ENCODE results near the gene SULT2B1.
A peak's percentile ranks its signal among the peaks of the same experiment; 100 is the strongest.
"Not testable (repeated sequence)": the region's sequence is repeated elsewhere in the genome, so short reads cannot be mapped to it uniquely, and the experiment has no call there.

SULT2B1 gene

GRCh38 chr19:48551437-48552302, at the start of gene SULT2B1:
Gene SULT2B1, plus strand, starts transcription at chr19:48552172. Its CDS starts 81 bp downstream, at chr19:48552253.
- DNase-seq: no peak

- DNase-seq: no peak
Measured at GRCh38 chr19:48502350-48503018, 49.5 kb upstream of the SULT2B1 start.

- no peak for DNase-seq
Measured at GRCh38 chr19:48506138-48506733, 45.7 kb upstream of the SULT2B1 start.

GRCh38 chr19:48507911-48508439, 44.0 kb upstream of the SULT2B1 start:
- no peak for DNase-seq

- no peak for DNase-seq
Measured at GRCh38 chr19:48508729-48509411, 43.1 kb upstream of the SULT2B1 start.

- no peak for DNase-seq
Measured at GRCh38 chr19:48509467-48510194, 42.3 kb upstream of the SULT2B1 start.

GRCh38 chr19:48510421-48511268, 41.3 kb upstream of the SULT2B1 start:
- DNase-seq: peak; percentile 73

GRCh38 chr19:48511321-48511731, 40.6 kb upstream of the SULT2B1 start:
- DNase-seq: no peak

- DNase-seq: peak; percentile 79
Measured at GRCh38 chr19:48511800-48512503, 40.0 kb upstream of the SULT2B1 start, which contains the start of gene LMTK3. Gene LMTK3, minus strand, starts transcription at chr19:48511835. Its CDS starts 259 bp downstream, at chr19:48511576.

GRCh38 chr19:48512504-48513288, 39.3 kb upstream of the SULT2B1 start:
- no peak for DNase-seq

- peak; percentile 74 for DNase-seq
Measured at GRCh38 chr19:48513289-48514122, 38.5 kb upstream of the SULT2B1 start.

GRCh38 chr19:48514123-48514458, 37.9 kb upstream of the SULT2B1 start:
- no peak for DNase-seq

- no peak for DNase-seq
Measured at GRCh38 chr19:48516536-48516935, 35.4 kb upstream of the SULT2B1 start.

GRCh38 chr19:48518207-48518606, 33.8 kb upstream of the SULT2B1 start:
- no peak for DNase-seq

GRCh38 chr19:48519426-48519825, 32.5 kb upstream of the SULT2B1 start:
- not testable (repeated sequence) for DNase-seq

GRCh38 chr19:48520134-48520533, 31.8 kb upstream of the SULT2B1 start:
- no peak for DNase-seq

GRCh38 chr19:48524221-48524620, 27.8 kb upstream of the SULT2B1 start:
- no peak for DNase-seq

GRCh38 chr19:48524732-48525131, 27.2 kb upstream of the SULT2B1 start:
- no peak for DNase-seq

- DNase-seq: no peak
Measured at GRCh38 chr19:48529156-48529555, 22.8 kb upstream of the SULT2B1 start.
